GM10266 (cell line): Measurements from ENCODE around the gene SERGEF.

Source experiments
- DNase-seq: peaks from one replicate; pipeline ENCODE4 v3.0.0; 2012; ENCODE audit errors: extremely low spot score
- TF ChIP-seq, protein P1 (sequence below): IDR thresholded peaks from 2 replicates; pipeline ENCODE4 v1.5.1; 2012; ENCODE audit warnings: mild to moderate bottlenecking, low read depth; ENCODE audit not compliant: control insufficient read depth, insufficient read depth; ENCODE audit errors: missing control alignments

Gene SERGEF

DNA sequence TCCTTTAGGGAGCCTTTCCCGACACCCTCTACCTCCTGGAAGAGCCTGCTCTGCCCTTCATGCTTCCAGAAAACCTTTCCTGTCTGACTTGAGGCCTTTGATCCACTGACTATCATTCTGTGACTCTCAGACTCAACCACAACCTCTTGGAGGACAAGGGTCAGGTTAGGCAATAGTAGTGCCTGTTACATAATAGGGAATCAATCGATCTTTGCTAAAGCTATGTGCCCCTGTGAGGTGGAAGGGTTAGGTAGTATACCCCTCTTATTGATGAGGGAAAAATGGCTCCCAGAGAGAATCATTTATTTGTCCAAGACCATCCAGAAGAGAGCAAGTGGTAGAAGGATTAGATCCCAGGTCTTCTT, 262.1 kb downstream of the SERGEF start:
- no peak for DNase-seq
- TF ChIP-seq, protein P1, sequence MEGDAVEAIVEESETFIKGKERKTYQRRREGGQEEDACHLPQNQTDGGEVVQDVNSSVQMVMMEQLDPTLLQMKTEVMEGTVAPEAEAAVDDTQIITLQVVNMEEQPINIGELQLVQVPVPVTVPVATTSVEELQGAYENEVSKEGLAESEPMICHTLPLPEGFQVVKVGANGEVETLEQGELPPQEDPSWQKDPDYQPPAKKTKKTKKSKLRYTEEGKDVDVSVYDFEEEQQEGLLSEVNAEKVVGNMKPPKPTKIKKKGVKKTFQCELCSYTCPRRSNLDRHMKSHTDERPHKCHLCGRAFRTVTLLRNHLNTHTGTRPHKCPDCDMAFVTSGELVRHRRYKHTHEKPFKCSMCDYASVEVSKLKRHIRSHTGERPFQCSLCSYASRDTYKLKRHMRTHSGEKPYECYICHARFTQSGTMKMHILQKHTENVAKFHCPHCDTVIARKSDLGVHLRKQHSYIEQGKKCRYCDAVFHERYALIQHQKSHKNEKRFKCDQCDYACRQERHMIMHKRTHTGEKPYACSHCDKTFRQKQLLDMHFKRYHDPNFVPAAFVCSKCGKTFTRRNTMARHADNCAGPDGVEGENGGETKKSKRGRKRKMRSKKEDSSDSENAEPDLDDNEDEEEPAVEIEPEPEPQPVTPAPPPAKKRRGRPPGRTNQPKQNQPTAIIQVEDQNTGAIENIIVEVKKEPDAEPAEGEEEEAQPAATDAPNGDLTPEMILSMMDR, result no peak

DNA sequence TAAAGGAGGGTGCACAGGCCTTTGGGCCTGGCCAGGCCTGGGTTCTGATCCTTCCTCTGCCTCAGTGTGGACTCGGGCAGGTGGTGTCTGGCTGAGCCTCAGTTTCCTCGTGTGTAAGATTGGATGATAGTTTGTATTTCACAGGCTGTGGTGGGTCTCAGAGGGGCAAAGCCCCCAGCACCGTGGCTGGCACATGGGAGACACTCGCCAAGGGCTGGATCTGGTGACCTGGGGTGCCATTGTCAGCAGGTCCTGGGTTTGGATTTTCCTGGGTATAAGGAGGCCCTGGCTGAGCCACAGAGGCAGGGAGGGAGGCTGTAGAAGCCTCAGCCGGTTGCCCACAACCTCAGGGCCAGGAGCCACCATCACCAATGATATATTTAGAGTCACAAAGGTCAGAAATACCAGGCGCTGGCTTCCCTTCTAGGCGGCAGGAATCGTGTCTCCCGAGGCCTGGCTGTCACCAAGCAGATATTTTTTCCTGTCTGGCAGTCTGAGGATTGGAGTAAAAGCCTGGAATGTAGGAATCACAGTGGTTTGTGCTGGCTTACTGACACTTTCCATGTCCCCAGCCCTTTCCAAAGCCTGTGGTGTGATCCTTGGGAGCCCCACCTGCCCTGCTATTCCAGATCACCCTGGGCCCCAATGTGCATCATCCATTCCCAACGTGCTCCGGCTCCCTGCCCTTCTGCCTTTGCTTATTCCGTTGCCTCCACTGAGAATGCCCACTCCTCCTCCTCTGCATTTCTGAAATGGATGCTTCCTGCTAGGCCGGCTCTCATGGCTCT, 262.6 kb downstream of the SERGEF start:
- TF ChIP-seq, protein P1, result no peak
- DNase-seq, result no peak

DNA sequence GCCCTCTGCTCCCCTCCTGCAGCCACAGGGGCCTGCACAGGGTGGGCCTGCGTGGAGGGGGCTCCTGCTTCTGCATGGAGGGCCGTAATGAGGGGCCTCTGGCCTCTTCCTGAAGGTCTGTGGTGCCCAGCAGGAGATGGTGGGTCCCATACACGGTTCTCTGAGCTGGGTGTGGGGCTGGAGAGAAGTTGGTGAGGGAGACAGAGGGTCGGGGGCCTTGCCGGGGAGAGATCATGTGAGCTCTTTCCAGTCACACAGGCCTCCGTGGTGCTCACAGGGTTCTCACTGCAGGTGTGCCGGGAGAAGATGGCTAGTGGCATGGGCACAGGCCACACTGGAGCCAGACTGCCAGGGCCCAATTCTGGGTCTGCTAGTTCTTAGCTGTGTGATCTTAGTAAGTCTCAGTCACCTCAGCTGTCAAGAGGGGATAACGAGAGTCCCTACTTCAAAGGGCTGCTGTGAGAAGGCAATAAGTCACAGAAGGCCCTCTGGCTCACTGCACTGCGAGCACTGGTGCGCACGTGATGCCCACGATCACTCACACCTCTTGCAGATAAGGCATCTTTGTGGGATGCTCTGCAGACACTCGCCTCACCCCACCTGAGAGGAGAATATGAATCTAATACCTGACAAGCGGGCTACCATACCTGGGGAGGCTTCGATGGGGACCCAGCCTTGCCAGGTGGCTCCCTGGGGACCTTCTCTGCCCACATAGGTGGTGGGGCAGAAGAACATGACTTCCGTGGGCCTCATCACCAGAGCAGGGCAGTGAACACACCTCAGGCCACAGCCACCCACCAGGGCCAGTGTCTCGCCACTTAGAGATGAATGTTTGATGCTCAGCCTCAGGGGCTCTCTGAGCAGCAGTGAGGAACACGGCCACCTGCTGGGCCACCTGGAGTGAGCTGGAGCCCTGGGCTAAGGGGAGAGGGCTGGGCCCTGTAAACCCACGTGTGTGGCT, 263.8 kb downstream of the SERGEF start:
- TF ChIP-seq, protein P1, result no peak
- DNase-seq, result no peak

DNA sequence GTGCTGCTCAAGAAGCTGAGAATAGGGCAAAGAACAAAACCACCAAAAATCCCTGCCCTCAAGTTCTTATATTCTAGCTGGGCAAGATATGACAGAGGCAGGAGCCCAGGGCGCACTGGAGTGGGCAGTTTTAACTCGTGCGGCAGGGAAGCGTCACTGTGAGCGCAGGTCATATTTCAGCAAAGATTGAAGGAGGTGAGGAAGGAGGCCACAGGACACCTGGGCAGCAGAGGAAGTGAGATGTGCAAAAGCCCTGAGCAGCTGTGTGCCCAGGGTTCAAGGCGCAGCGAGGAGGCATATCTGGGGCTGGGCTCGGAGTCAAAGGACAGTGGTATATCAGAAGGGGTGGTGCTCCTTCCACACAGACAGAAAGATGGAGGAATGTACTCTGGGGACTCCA, 264.8 kb downstream of the SERGEF start:
- DNase-seq, result no peak
- TF ChIP-seq, protein P1, result no peak

DNA sequence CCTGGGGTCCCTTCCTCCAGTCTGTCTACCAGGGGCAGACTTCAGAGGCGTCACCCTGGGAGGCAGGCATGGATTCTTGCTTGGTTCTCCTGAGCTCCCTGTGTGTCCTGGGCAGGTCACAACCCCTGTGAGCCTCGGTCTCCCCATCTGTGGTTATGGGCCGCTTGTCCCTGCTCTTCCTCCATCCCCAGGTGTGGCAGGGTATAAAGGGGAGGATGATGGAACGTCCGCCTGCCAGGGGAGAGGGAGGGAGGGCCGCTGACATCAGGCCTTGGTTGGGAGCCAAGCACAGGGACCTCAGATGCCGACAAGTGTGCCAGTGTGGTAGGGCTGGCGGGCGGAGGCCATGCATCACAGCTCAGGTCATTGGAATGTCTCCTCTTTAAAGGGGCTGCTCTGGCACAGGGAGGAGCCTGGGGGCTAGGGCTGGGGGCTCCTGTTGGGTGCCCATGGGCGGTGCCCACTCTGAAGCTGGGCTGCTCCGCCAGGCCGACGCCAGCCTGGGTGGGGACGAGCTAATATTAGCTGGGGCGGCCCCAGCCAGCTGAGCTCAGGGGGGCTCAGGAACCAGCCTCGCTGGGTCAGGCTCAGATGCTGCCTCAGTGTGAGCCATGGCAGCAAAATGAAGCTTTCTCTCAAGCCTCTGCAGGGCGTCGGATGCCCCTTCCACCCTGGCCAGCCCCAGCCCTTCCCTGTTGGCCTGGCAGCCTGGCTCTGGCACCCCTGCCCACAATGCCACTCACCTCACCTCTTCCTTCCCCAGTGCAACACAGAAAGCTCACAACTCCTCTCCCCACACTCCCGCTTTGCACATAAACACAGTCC, 265.5 kb downstream of the SERGEF start:
- TF ChIP-seq, protein P1, result no peak

DNA sequence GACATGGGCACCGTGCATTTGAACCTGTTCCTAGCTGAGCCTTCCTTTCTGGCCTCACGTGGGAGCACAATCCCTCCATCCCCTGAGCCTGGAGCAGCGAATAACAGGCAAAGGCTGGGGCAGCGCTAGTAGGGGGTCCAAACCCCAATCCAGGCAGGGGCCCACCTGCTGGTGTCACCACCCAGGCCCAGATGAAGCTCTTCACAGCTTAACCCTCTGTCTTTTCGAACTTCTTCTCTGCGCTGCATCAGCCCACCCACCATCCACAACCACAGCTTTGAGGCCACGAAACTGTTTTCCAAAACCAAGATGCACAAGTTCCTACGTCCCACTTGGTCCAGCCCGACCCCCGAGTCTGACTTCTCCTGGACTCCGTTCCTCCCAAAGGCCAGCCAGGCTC, 266.8 kb downstream of the SERGEF start:
- no peak for DNase-seq
- TF ChIP-seq, protein P1, result no peak

More for the DNA sequence above, 265.5 kb downstream of the SERGEF start:
- DNase-seq, result no peak
